Measurements from ENCODE around the gene IGF1R.

Gene IGF1R

GRCh38 chr15:98699591-98700424 is 51.5 kb downstream of the IGF1R start:
- peak overlapping the region in 9 of 11 experiments; percentile 18 to 90 (median 49); a peak in 17 of 22 replicates for H3K4me2 ChIP-seq
- H3K27me3 ChIP-seq, result no peaks in the 10 kb centered on the region
- H3K9ac ChIP-seq, result peak overlapping the region in 1 of 11 experiments; percentile 30; a peak in 2 of 22 replicates
- peak overlapping the region in 2 of 11 experiments; percentile 5 to 11; a peak in 2 of 22 replicates for H3K27ac ChIP-seq
- no peak overlapping the region for H3K4me3 ChIP-seq
- no peaks in the 10 kb centered on the region for H3K9me3 ChIP-seq (replicated peaks in 1 of 11)
- no peak for TF ChIP-seq Cebpa-rat (IDR thresholded peaks at IDR 0.05)
- peaks cover 95 to 100% (median 100%) of the 10 kb centered on the region in 11 experiments for H4K20me1 ChIP-seq
- peaks cover 52 to 99% (median 94%) of the 10 kb centered on the region in 10 experiments for H3K4me1 ChIP-seq
- peaks cover 0 to 13% (median 0%) of the 10 kb centered on the region in 11 experiments; a peak in 4 of 22 replicates for H3K36me3 ChIP-seq

- TF ChIP-seq Cebpa-rat (IDR thresholded peaks at IDR 0.05), result no peak
- peaks cover 59 to 99% (median 94%) of the 10 kb centered on the region in 10 experiments for H3K4me1 ChIP-seq
- peak overlapping the region in 2 of 11 experiments; percentile 5 to 11; a peak in 2 of 22 replicates for H3K27ac ChIP-seq
- peak overlapping the region in 8 of 11 experiments; percentile 18 to 90 (median 60); a peak in 16 of 22 replicates for H3K4me2 ChIP-seq
- H3K9ac ChIP-seq, result peak overlapping the region in 1 of 11 experiments; percentile 30; a peak in 2 of 22 replicates
- H3K36me3 ChIP-seq, result peaks cover 0 to 9% (median 0%) of the 10 kb centered on the region in 11 experiments; a peak in 4 of 22 replicates
- no peaks in the 10 kb centered on the region for H3K9me3 ChIP-seq (replicated peaks in 1 of 11)
- no peaks in the 10 kb centered on the region for H3K27me3 ChIP-seq
- peaks cover 95 to 100% (median 100%) of the 10 kb centered on the region in 11 experiments for H4K20me1 ChIP-seq
- H3K4me3 ChIP-seq, result no peak overlapping the region
These were observed 52.2 kb downstream of the IGF1R start for GRCh38 chr15:98700519-98700918.

GRCh38 chr15:98703126-98703685 is 54.9 kb downstream of the IGF1R start:
- Histone ChIP-seq H3K27me3 (no peaks in the 10 kb centered on the region), H3K36me3 (peaks cover 12 to 29% (median 16%) of the 10 kb centered on the region in 11 experiments), H3K4me3 (peak overlapping the region in 2 of 10 experiments; percentile 9; a peak in 1 of 20 replicates), H3K4me1 (peaks cover 57 to 86% (median 76%) of the 10 kb centered on the region in 10 experiments), H3K9me3 (replicated peaks in 1 of 11) (peaks cover 0 to 8% (median 0%) of the 10 kb centered on the region in 11 experiments; a peak in 5 of 22 replicates), H4K20me1 (peaks cover 90 to 100% (median 100%) of the 10 kb centered on the region in 11 experiments), H3K27ac (peak overlapping the region; percentile 8 to 66 (median 40); a peak in 18 of 22 replicates), H3K9ac (peak overlapping the region in 10 of 11 experiments; percentile 2 to 63 (median 30); a peak in 14 of 22 replicates), H3K4me2 (peak overlapping the region; percentile 69 to 91 (median 84))
- TF ChIP-seq Cebpa-rat (IDR thresholded peaks at IDR 0.05), result no peak

- Histone ChIP-seq H3K4me3 (no peak overlapping the region), H3K9ac (peak overlapping the region in 2 of 11 experiments; percentile 25 to 35; a peak in 1 of 22 replicates), H3K27me3 (no peaks in the 10 kb centered on the region), H3K4me1 (peaks cover 50 to 78% (median 58%) of the 10 kb centered on the region in 10 experiments), H4K20me1 (peaks cover 86 to 100% (median 100%) of the 10 kb centered on the region in 11 experiments), H3K4me2 (peak overlapping the region; percentile 65 to 91 (median 84)), H3K36me3 (peaks cover 31 to 47% (median 34%) of the 10 kb centered on the region in 11 experiments), H3K27ac (peak overlapping the region in 2 of 11 experiments; percentile 12 to 35; a peak in 1 of 22 replicates), H3K9me3 (replicated peaks in 1 of 11) (peaks cover 0 to 22% (median 11%) of the 10 kb centered on the region in 11 experiments; a peak in 16 of 22 replicates)
- no peak for TF ChIP-seq Cebpa-rat (IDR thresholded peaks at IDR 0.05)
These were observed 56.7 kb downstream of the IGF1R start for GRCh38 chr15:98705070-98705469.

- Histone ChIP-seq H3K36me3 (peaks cover 42 to 60% (median 48%) of the 10 kb centered on the region in 11 experiments), H3K4me3 (no peak overlapping the region), H3K9ac (no peak overlapping the region), H3K4me1 (peaks cover 46 to 65% (median 51%) of the 10 kb centered on the region in 10 experiments), H3K27me3 (no peaks in the 10 kb centered on the region), H4K20me1 (peaks cover 84 to 100% (median 100%) of the 10 kb centered on the region in 11 experiments), H3K9me3 (replicated peaks in 1 of 11) (peaks cover 6 to 35% (median 24%) of the 10 kb centered on the region in 11 experiments), H3K4me2 (peak overlapping the region in 3 of 11 experiments; percentile 84 to 90 (median 85); a peak in 4 of 22 replicates), H3K27ac (no peak overlapping the region)
- TF ChIP-seq Cebpa-rat (IDR thresholded peaks at IDR 0.05), result no peak
These were observed 58.0 kb downstream of the IGF1R start for GRCh38 chr15:98706387-98706786.

GRCh38 chr15:98706986-98707385 is 58.6 kb downstream of the IGF1R start:
- Histone ChIP-seq H4K20me1 (peaks cover 84 to 100% (median 100%) of the 10 kb centered on the region in 11 experiments), H3K4me2 (no peak overlapping the region)
- no peak for TF ChIP-seq Cebpa-rat (IDR thresholded peaks at IDR 0.05)

GRCh38 chr15:98708037-98708590 is 59.8 kb downstream of the IGF1R start:
- Histone ChIP-seq H3K27ac (no peak overlapping the region), H3K9me3 (replicated peaks in 1 of 11) (peaks cover 15 to 42% (median 32%) of the 10 kb centered on the region in 11 experiments), H3K36me3 (peaks cover 51 to 74% (median 64%) of the 10 kb centered on the region in 11 experiments), H3K9ac (no peak overlapping the region), H3K4me3 (no peak overlapping the region), H3K4me2 (peak overlapping the region in 3 of 11 experiments; percentile 1 to 11 (median 9); a peak in 2 of 22 replicates), H3K27me3 (no peaks in the 10 kb centered on the region), H4K20me1 (peaks cover 84 to 100% (median 100%) of the 10 kb centered on the region in 11 experiments), H3K4me1 (peaks cover 37 to 58% (median 44%) of the 10 kb centered on the region in 10 experiments)
- no peak for TF ChIP-seq Cebpa-rat (IDR thresholded peaks at IDR 0.05)

More at GRCh38 chr15:98706986-98707385, 58.6 kb downstream of the IGF1R start:
- Histone ChIP-seq H3K4me1 (peaks cover 43 to 59% (median 47%) of the 10 kb centered on the region in 10 experiments), H3K27me3 (no peaks in the 10 kb centered on the region), H3K4me3 (no peak overlapping the region), H3K9ac (no peak overlapping the region), H3K9me3 (replicated peaks in 1 of 11) (peaks cover 12 to 41% (median 30%) of the 10 kb centered on the region in 11 experiments), H3K36me3 (peaks cover 48 to 63% (median 54%) of the 10 kb centered on the region in 11 experiments), H3K27ac (no peak overlapping the region)

- peaks cover 51 to 82% (median 61%) of the 10 kb centered on the region in 11 experiments for H3K36me3 ChIP-seq
- H3K27ac ChIP-seq, result no peak overlapping the region
- peaks cover 42 to 64% (median 51%) of the 10 kb centered on the region in 10 experiments for H3K4me1 ChIP-seq
- TF ChIP-seq Cebpa-rat (IDR thresholded peaks at IDR 0.05), result no peak
- no peak overlapping the region for H3K9ac ChIP-seq
- H3K4me3 ChIP-seq, result no peak overlapping the region
- H3K4me2 ChIP-seq, result peak overlapping the region in 3 of 11 experiments; percentile 12 to 80 (median 19); a peak in 1 of 22 replicates
- H3K9me3 ChIP-seq (replicated peaks in 1 of 11), result peaks cover 15 to 42% (median 32%) of the 10 kb centered on the region in 11 experiments
- peaks cover 85 to 100% (median 100%) of the 10 kb centered on the region in 11 experiments for H4K20me1 ChIP-seq
- no peaks in the 10 kb centered on the region for H3K27me3 ChIP-seq
These were observed 63.5 kb downstream of the IGF1R start for GRCh38 chr15:98711810-98712209.

Measured in BLaER1 treated with 17β-estradiol and CSF1 and Interleukin-3, amounts not matched to agents 10 nM and 100 nM (cell line).